Stimulated activated CD4-positive, alpha-beta T cell treated with anti-CD3 and anti-CD28 coated beads, Interleukin-2, amount 100 ng/mL, for 4 hours (primary cell): Measurements from ENCODE around the gene OR52K2.
"Not testable (repeated sequence)": the region's sequence is repeated elsewhere in the genome, so short reads cannot be mapped to it uniquely, and the experiment has no call there.

ENCODE experiments used
- DNase-seq: peaks from one replicate; pipeline ENCODE4 v3.0.0-alpha.2; 2020; ENCODE audit warnings: low read depth

Gene OR52K2

GRCh38 chr11:4448995-4449394 lies at the start of gene OR52K2:
Gene OR52K2 (plus strand): TSS chr11:4449295. CDS start chr11:4449340, 45 bp downstream.
- no peak for DNase-seq

GRCh38 chr11:4406206-4406605 lies 42.9 kb upstream of the OR52K2 start:
- not testable (repeated sequence) for DNase-seq

DNA sequence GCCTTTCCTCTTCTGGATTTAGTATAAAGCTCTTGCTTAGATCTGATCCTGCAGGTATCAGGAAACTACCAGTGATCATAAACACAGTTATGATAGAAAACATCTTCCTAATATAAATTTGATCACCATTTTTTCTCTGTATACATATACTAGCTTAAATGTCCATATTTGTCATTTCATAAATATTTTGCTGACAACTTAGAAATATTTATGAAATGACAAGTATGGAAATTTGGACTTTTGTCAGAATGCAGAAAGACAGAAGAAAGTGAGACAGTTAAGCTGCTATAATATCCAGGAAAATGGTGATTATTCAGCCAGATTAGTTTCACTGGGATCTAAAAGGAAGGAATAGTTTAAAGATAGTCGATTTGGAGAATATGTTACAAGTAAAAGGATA lies 32.8 kb upstream of the OR52K2 start:
- DNase-seq = no peak

DNA sequence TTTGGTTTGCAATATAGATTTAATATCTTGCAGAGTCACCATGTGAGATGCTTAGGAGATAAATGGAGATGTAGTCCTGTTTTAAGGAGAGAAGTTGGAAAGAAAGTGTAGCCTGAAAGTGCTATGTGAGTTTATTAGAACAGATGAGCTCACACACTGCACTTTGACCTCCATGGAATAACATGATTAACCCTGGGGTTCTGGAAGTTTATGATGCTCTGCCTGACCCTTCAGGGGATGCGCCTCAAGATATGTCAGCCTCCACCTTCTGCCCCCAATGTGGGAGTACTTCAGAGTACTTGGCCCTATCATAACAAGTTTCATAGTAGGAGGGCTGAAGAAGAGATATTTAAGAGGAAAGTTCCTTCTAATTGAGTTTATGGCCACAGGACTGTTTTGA lies 32.3 kb upstream of the OR52K2 start:
- no peak for DNase-seq

GRCh38 chr11:4418403-4418802 lies 30.7 kb upstream of the OR52K2 start:
- no peak for DNase-seq

- no peak for DNase-seq
Measured at GRCh38 chr11:4430051-4430450, 19.0 kb upstream of the OR52K2 start.

DNA sequence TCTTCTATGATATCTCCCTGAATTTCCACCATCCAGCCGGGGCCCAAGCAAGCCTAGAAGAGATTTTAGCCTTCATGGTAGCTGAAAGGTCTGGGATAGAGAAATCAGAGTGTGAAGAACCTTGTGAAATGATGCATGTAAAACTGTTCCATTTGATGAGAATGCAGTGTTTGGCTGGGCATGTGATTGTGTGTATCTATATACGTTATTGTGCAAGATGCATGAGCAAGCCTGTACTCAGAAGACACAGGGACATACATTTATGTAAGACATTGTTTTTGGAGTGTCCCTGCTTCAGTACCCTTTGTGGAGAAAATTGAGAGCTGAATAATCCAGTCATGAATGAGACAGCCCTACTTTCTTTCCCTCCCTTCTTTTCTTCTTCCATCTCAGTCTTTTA lies 15.2 kb upstream of the OR52K2 start:
- no peak for DNase-seq

DNA sequence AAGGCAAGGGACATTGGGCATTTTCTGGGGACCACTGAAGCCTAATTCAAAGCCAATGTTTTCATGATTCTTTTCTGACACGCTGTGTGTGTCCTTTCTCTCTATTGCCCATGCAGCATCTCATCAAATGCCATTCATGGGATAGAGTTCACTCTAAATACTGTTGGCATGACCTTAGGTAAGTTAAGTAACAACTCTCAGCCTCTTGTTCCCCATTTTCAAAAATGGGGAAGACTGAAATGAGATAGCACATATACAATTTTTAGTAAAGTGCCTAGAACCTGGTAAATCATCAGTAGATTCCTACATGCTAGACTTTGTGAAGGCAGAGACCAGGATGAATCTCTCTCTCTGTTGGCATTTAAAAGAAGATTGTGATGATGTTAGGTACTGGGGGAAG lies 12.7 kb upstream of the OR52K2 start:
- no peak for DNase-seq

DNA sequence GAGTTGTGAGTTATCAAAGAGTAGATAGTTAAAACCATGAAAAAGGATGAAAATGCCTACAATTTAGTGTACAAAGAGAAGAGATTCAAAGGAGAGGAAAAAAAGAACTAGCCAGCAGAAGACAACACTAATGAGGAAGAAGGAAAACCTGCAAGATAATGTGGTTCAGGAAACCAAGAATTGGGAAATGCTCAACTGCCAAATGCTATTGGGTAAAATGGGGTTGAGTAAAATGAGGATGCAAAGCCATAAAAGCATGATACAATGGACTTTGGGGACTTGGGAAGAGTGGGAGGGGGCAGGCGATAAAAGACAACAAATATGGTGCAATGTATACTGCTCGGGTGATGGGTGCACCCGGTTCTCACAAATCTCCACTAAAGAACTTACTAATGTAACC lies 7.6 kb upstream of the OR52K2 start:
- no peak for DNase-seq

- DNase-seq = no peak
Measured at GRCh38 chr11:4443232-4443891, 5.7 kb upstream of the OR52K2 start.

DNA sequence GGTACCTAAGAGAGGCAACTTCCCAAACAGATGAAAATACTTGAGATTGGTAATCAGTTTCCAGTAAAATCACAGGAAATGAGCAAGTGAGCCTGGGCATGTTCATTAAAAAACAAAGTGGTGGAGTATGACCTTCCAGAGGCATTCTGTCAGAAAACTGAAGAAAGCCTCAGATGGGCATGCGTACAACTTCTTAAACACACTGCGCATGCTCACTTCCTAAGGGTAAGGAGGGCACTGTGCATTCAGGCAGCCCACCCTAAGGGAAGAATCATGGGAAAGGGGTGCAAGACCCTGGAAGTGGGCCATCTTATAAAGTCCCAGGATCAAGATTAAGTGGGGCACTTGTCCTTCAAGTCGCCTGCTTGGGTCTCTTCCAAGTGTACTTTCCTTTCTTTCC lies 4.0 kb downstream of the OR52K2 start:
- no peak for DNase-seq

DNA sequence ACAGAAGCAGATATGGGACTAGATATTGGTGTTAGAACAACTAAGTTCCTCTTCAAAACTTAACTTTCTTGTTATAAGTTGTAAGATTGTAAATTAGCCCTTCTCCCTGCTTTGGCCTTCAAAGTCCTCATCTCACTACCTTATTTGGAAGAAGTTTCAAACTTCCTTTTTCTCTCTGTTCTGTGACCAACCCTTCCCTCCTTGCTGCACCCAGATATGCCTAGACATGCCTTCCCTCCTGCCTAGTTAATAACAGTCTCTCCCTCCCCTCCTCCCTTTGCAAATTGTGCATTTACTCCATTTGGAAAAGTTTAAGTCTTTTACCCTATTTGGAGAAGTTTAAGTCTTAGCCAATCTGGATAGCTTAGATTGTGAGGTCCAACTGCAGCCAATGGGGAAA lies 4.9 kb downstream of the OR52K2 start:
- DNase-seq = no peak

DNA sequence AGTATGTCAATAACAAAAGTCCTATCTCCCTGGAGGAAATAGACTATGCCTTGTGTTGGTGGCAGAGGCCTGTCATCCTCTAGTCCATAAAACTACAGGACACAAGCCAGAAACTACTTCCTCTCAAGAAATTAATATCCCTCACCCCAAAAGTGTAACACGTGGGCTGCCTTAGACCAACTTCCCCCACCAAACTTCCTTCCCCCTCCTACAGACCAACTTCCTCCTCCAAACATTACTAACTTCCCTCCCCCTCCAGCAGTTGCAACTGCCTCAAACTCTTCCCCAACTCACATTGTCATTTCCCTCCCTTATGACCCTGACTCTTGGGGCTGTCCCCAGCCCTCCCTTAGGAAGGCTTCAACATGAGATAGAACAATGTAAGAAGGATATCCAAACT lies 6.3 kb downstream of the OR52K2 start:
- DNase-seq = no peak

DNA sequence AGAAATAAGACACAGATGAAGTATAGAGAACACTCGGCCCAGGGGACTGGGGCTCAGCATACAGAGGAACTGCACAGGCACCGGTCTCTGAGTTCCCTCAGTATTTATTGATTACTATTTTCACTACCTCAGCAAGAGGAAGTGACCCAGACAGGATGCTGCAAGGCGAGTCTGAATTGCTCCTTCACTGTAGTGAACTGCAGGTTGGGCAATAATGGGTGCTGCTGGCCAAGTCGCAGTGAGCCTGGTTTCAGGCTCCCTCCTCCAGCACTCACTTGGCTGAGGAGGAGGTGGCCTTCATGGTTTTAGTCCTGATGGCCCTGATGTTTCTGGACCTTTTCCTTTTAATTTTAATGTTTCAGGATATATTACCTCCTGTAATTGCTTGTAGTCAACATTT lies 10.4 kb downstream of the OR52K2 start:
- no peak for DNase-seq

DNA sequence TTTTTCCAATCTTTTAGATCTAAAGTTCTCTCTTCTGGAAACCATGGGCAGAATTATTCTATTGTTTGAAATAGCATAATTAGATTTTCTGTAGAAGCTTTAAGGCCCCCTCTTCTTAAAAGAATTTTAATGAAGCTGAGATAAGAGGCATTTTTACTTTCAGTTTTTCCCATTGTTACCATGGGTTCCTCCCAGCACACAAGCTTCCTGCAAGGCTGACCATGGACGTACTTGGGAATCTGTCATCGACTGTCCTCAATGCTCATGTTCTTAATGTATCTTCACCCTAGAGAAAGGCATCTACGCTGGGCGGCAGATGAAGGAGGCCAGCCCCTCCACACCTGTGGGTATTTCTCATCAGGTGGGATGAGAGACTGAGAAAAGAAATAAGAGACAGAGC lies 11.1 kb downstream of the OR52K2 start:
- DNase-seq = no peak

DNA sequence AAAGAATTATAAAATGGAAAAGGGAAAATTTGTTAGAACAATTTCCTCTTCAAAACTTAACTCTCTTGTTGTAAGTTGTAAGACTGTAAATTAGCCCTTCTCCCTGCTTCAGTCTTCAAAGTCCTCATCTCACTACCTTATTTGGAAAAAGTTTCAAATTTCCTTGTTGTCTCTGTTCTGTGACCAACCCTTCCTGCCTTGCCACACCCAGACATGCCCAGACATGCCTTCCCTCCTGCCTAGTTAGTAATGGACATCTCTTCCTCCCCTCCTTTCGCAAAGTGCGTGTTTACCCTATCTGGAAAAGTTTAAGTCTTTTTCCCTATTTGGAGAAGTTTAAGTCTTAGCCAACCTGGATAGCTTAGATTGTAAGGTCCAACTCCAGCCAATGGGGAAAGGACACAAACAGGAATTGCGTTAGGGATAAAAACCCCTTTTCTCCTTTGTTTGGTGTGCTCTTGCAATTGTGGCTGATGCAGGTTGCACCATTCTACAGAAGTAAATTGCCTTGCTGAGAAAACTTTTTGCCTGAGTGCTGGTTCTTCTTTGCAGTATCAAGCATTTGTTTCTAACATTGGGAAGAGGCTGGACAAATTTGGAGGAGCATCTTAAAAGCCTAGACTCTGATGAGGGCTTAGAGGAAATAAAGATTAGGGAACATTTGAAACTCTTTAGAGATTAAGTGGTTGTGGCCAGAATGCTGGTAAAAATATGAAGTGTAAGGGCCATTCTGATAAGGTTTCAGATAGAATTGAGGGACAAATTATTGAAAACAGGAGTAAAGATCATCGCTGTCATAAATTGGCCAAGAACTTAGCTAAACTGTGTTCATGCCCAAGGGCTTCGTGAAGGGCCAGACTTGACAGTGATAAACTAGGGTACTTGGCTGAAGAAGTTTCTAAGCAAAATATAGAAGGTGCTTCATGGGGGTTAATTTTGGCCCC lies 15.4 kb downstream of the OR52K2 start:
- no peak for DNase-seq

- DNase-seq = no peak
Measured at GRCh38 chr11:4465407-4465806, 16.3 kb downstream of the OR52K2 start.

GRCh38 chr11:4466131-4466870 lies 17.2 kb downstream of the OR52K2 start:
- no peak for DNase-seq

DNA sequence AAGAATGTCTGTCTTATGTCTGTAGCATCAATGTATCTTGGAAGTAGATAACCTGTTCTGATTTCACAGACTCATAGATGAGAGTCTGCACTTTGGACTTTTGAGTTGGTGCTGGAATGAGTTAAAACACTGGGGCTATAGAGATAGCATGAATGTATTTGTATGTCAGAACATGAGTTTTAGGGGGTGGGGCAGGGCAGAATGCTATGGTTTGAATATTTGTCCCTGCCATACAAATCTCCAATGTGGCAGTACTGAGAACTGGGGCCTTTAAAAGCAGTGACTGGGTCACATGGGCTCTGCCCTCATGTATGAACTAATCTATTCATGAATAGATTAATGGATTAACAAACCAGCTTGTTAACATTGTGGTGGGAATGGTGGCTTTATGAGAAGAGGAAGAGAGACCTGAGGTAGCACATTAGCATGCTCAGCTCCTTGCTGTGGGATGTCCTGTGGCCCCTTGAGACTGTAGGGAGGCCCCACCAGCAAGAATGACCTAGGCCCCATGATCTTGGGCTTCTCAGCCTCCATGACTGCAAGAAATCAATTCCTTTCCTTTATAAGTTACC lies 17.9 kb downstream of the OR52K2 start:
- DNase-seq = no peak

DNA sequence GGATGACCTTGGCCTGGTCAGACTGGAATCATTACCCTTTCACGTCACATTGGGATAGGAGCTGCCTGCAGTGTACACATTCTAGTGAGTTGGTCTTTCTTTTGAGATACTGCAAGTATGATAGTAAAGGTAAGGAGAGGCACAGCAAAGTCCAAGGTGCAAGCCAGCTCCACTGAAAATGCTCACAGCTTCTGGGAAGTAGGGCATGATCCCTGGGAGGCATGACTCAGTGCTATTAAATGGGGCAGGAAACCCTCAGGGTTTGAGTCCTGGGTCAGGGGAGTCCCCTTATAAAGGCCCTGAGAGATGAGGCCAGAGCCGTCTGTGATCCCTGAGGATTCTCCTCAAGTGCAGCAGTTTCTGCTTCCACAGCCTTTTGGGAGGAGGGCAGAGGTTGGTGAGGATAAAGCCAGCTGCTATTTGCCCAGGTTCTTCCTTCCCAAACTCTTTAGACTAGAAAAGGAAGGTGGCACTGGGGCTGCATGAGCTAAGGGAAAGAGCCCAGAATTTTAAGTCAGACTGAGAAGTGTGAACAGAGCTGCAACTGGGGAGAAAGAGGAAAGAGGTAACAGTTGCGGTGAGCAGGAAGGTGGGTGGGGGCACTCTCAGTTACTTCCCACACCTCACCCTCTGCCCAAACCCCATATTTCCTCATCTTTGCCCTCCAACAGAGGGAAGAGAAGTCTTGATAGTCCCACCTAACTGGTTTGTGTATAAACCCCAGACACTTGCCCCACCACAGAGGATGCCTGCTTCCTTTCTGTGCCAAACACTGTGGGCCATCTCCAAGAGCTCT lies 18.9 kb downstream of the OR52K2 start:
- DNase-seq = no peak

DNA sequence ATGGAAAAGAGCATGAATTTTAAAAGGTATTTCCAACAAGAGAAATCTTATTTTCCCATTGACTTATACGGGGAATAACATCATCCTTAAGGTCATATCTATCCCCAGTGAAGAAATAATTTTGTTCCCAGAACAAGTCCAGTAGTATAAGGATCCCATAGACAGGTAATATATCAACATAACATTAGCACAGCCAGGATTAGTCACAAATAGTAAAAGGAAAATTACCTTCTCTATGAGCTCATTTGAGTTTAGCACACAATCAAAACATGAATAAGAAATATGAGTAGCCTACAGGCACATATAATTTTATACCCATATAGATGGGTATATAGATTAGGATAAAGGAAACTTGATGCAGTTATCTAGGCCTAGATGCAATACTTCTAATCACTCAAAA lies 30.5 kb downstream of the OR52K2 start:
- DNase-seq = no peak
